Measurements from ENCODE around the gene PTPN13.
A peak's percentile ranks its signal among the peaks of the same experiment; 100 is the strongest.
"Not testable (repeated sequence)": the region's sequence is repeated elsewhere in the genome, so short reads cannot be mapped to it uniquely, and the experiment has no call there.

The PTPN13 gene

GRCh38 chr4:86641516-86642090 lies 47.5 kb downstream of the PTPN13 start:
- no peak for DNase-seq

- DNase-seq = no peak
Observed at GRCh38 chr4:86644892-86645291, 50.8 kb downstream of the PTPN13 start.

GRCh38 chr4:86652332-86652932 lies 58.3 kb downstream of the PTPN13 start:
- DNase-seq = no peak

- no peak for DNase-seq
Observed at GRCh38 chr4:86653237-86653865, 59.2 kb downstream of the PTPN13 start.

GRCh38 chr4:86656781-86657180 lies 62.7 kb downstream of the PTPN13 start:
- DNase-seq = not testable (repeated sequence)

GRCh38 chr4:86657382-86657781 lies 63.3 kb downstream of the PTPN13 start:
- no peak for DNase-seq

GRCh38 chr4:86657910-86658309 lies 63.8 kb downstream of the PTPN13 start:
- no peak for DNase-seq

- DNase-seq = no peak
Observed at GRCh38 chr4:86660401-86660800, 66.3 kb downstream of the PTPN13 start.

GRCh38 chr4:86661006-86661405 lies 66.9 kb downstream of the PTPN13 start:
- no peak for DNase-seq

- DNase-seq = no peak
Observed at GRCh38 chr4:86661418-86661817, 67.3 kb downstream of the PTPN13 start.

- peak; percentile 83 for DNase-seq
Observed at GRCh38 chr4:86664959-86665358, 70.8 kb downstream of the PTPN13 start.

- no peak for DNase-seq
Observed at GRCh38 chr4:86670298-86670697, 76.2 kb downstream of the PTPN13 start.

- DNase-seq = peak; percentile 80
Observed at GRCh38 chr4:86670756-86671155, 76.6 kb downstream of the PTPN13 start.

- DNase-seq = no peak
Observed at GRCh38 chr4:86675548-86675947, 81.4 kb downstream of the PTPN13 start.

- DNase-seq = no peak
Observed at GRCh38 chr4:86678796-86679195, 84.7 kb downstream of the PTPN13 start.

GRCh38 chr4:86679441-86679840 lies 85.3 kb downstream of the PTPN13 start:
- no peak for DNase-seq

- DNase-seq = no peak
Observed at GRCh38 chr4:86683167-86683566, 89.1 kb downstream of the PTPN13 start.

- DNase-seq = no peak
Observed at GRCh38 chr4:86683983-86684382, 89.9 kb downstream of the PTPN13 start.

- DNase-seq = peak; percentile 25
Observed at GRCh38 chr4:86685401-86685800, 91.3 kb downstream of the PTPN13 start.

GRCh38 chr4:86686741-86687140 lies 92.6 kb downstream of the PTPN13 start:
- DNase-seq = no peak

- DNase-seq = no peak
Observed at GRCh38 chr4:86688026-86688425, 93.9 kb downstream of the PTPN13 start.

- DNase-seq = no peak
Observed at GRCh38 chr4:86704601-86705000, 110.5 kb downstream of the PTPN13 start.

GRCh38 chr4:86706923-86707597 lies 112.9 kb downstream of the PTPN13 start:
- DNase-seq = no peak

- DNase-seq = no peak
Observed at GRCh38 chr4:86717651-86718050, 123.5 kb downstream of the PTPN13 start.

All from fibroblast of skin of right biceps (primary cell).